ENCODE data around the gene NALCN. TPM values are rescaled to one million over a fixed set of nuclear protein-coding genes. Genes with fewer than 3 reads are reported as not detected.

The NALCN gene
- total RNA-seq, 1 donor, result 11.2 TPM

DNA sequence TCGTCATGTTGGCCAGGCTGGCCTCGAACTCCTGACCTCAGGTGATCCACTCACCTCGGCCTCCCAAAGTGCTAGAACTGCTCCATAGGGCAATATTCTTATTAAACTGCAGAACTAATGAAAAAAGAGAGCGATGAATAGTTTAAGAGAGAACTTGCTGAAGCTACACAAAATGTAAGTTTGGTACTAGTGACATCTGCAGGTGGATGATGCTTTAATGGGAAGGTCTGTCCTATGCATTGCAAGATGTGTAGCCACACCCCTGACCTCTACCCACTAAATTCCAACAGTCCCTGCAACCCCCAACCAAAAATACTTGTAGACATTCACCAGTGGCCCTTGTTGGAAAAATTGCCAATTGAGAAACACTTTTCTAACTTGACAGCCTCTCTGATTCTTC, 117.8 kb downstream of the NALCN start:
- TF ChIP-seq, protein P1, sequence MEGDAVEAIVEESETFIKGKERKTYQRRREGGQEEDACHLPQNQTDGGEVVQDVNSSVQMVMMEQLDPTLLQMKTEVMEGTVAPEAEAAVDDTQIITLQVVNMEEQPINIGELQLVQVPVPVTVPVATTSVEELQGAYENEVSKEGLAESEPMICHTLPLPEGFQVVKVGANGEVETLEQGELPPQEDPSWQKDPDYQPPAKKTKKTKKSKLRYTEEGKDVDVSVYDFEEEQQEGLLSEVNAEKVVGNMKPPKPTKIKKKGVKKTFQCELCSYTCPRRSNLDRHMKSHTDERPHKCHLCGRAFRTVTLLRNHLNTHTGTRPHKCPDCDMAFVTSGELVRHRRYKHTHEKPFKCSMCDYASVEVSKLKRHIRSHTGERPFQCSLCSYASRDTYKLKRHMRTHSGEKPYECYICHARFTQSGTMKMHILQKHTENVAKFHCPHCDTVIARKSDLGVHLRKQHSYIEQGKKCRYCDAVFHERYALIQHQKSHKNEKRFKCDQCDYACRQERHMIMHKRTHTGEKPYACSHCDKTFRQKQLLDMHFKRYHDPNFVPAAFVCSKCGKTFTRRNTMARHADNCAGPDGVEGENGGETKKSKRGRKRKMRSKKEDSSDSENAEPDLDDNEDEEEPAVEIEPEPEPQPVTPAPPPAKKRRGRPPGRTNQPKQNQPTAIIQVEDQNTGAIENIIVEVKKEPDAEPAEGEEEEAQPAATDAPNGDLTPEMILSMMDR (IDR thresholded peaks at IDR 0.05; ENCODE audit: extremely low read depth, low read depth, low read length), result no peak
- no peak overlapping the region for H3K4me3 ChIP-seq (ENCODE audit: insufficient read depth, low read length)
- H4K20me1 ChIP-seq (ENCODE audit: insufficient read depth, low read length), result no peaks in the 10 kb centered on the region
- no peak overlapping the region for H3K4me2 ChIP-seq (ENCODE audit: insufficient read depth, low read length)
- H2AFZ ChIP-seq (ENCODE audit: low read length), result no peak overlapping the region
- no peaks in the 10 kb centered on the region for H3K36me3 ChIP-seq (ENCODE audit: insufficient read depth, low read length)
- no peak for DNase-seq (ENCODE audit: insufficient read length, low spot score, missing footprints)
- no peaks in the 10 kb centered on the region for H3K4me1 ChIP-seq (ENCODE audit: insufficient read depth, low read length)
- H3K27me3 ChIP-seq (ENCODE audit: insufficient read depth, low read length), result no peaks in the 10 kb centered on the region
- H3K27ac ChIP-seq (ENCODE audit: low read depth, low read length), result no peak overlapping the region
- H3K9me3 ChIP-seq (ENCODE audit: low read depth, low read length), result peaks cover 2% of the 10 kb centered on the region
- no peaks in the 10 kb centered on the region for H3K79me2 ChIP-seq (ENCODE audit: insufficient read depth, low read length)

DNA sequence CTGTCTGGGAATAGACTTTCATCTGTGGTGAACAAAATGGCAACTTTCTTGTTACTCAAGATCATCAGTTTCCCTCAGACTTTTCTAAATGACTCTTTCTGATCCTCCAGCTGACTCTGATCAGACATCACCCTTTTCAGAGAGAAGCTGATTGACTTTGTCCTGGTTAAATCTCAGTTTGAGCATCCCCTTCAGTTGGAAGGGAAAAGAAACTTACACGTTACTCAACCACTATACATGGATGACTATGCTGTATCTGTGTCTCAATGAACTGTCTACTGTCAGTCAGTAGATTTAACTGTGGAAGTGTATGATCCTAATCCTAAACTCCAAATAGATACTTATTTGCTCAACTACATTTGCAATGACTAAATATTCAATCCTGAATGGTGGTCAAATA, 118.5 kb downstream of the NALCN start:
- peaks cover 4% of the 10 kb centered on the region for H3K4me1 ChIP-seq (ENCODE audit: insufficient read depth, low read length)
- H3K4me2 ChIP-seq (ENCODE audit: insufficient read depth, low read length), result no peak overlapping the region
- H4K20me1 ChIP-seq (ENCODE audit: insufficient read depth, low read length), result no peaks in the 10 kb centered on the region
- H3K9me3 ChIP-seq (ENCODE audit: low read depth, low read length), result peaks cover 2% of the 10 kb centered on the region
- no peak overlapping the region for H3K27ac ChIP-seq (ENCODE audit: low read depth, low read length)
- no peaks in the 10 kb centered on the region for H3K79me2 ChIP-seq (ENCODE audit: insufficient read depth, low read length)
- H3K4me3 ChIP-seq (ENCODE audit: insufficient read depth, low read length), result no peak overlapping the region
- TF ChIP-seq, protein P1 (IDR thresholded peaks at IDR 0.05; ENCODE audit: extremely low read depth, low read depth, low read length), result no peak
- no peak for DNase-seq (ENCODE audit: insufficient read length, low spot score, missing footprints)
- H2AFZ ChIP-seq (ENCODE audit: low read length), result no peak overlapping the region
- H3K36me3 ChIP-seq (ENCODE audit: insufficient read depth, low read length), result no peaks in the 10 kb centered on the region
- H3K27me3 ChIP-seq (ENCODE audit: insufficient read depth, low read length), result no peaks in the 10 kb centered on the region

GRCh38 chr13:101292711-101293110, 123.6 kb downstream of the NALCN start:
- Histone ChIP-seq H2AFZ (ENCODE audit: low read length) (peak overlapping the region; percentile 49), H3K27me3 (ENCODE audit: insufficient read depth, low read length) (no peaks in the 10 kb centered on the region), H3K4me3 (ENCODE audit: insufficient read depth, low read length) (no peak overlapping the region), H3K36me3 (ENCODE audit: insufficient read depth, low read length) (no peaks in the 10 kb centered on the region), H4K20me1 (ENCODE audit: insufficient read depth, low read length) (no peaks in the 10 kb centered on the region), H3K79me2 (ENCODE audit: insufficient read depth, low read length) (no peaks in the 10 kb centered on the region), H3K4me1 (ENCODE audit: insufficient read depth, low read length) (peaks cover 25% of the 10 kb centered on the region), H3K27ac (ENCODE audit: low read depth, low read length) (peak overlapping the region; percentile 73), H3K9me3 (ENCODE audit: low read depth, low read length) (peaks cover 2% of the 10 kb centered on the region), H3K4me2 (ENCODE audit: insufficient read depth, low read length) (peak overlapping the region; percentile 42)
- TF ChIP-seq, protein P1 (IDR thresholded peaks at IDR 0.05; ENCODE audit: extremely low read depth, low read depth, low read length), result no peak
- DNase-seq (ENCODE audit: insufficient read length, low spot score, missing footprints), result no peak

- H3K4me3 ChIP-seq (ENCODE audit: insufficient read depth, low read length), result no peak overlapping the region
- peak overlapping the region; percentile 42 for H3K4me2 ChIP-seq (ENCODE audit: insufficient read depth, low read length)
- TF ChIP-seq, protein P1 (IDR thresholded peaks at IDR 0.05; ENCODE audit: extremely low read depth, low read depth, low read length), result no peak
- no peaks in the 10 kb centered on the region for H3K79me2 ChIP-seq (ENCODE audit: insufficient read depth, low read length)
- H3K27me3 ChIP-seq (ENCODE audit: insufficient read depth, low read length), result no peaks in the 10 kb centered on the region
- peak overlapping the region; percentile 73 for H3K27ac ChIP-seq (ENCODE audit: low read depth, low read length)
- H4K20me1 ChIP-seq (ENCODE audit: insufficient read depth, low read length), result no peaks in the 10 kb centered on the region
- peaks cover 25% of the 10 kb centered on the region for H3K4me1 ChIP-seq (ENCODE audit: insufficient read depth, low read length)
- DNase-seq (ENCODE audit: insufficient read length, low spot score, missing footprints), result no peak
- no peaks in the 10 kb centered on the region for H3K36me3 ChIP-seq (ENCODE audit: insufficient read depth, low read length)
- peaks cover 2% of the 10 kb centered on the region for H3K9me3 ChIP-seq (ENCODE audit: low read depth, low read length)
- peak overlapping the region; percentile 17 for H2AFZ ChIP-seq (ENCODE audit: low read length)
Observed at GRCh38 chr13:101291646-101292515, 124.4 kb downstream of the NALCN start.

Measured in osteoblast (primary cell).